BJ (cell line): Measurements from ENCODE around the gene SFTPD. TPM values are rescaled to one million over a fixed set of nuclear protein-coding genes. Genes with fewer than 3 reads are reported as not detected.

Experiments
- CTCF ChIA-PET: fragments of 350-600 bp; formaldehyde crosslinking; extraction: SDS; loops from one replicate; lab custom pipeline; 2021; ENCODE audit warnings: antibody characterized with exemption, inconsistent platforms; lab: Yijun Ruan, JAX
- POLR2A ChIA-PET: fragments of 300-600 bp; sonication (Branson Sonifier 250); formaldehyde crosslinking; extraction: SDS; loops from one replicate; lab custom pipeline; 2021; ENCODE audit warnings: antibody characterized with exemption; lab: Charles Lee
- DNase-seq: peaks from one replicate; pipeline ENCODE4 v3.0.0-alpha.2; 2011; ENCODE audit warnings: low read depth
- H3K27me3 ChIP-seq: 2 replicates; pipeline ENCODE4 v1.6.0; 2011; ENCODE audit warnings: low read length; ENCODE audit not compliant: control insufficient read depth, insufficient read depth
- H3K36me3 ChIP-seq: 2 replicates; pipeline ENCODE4 v1.5.1; 2011; ENCODE audit warnings: low read length; ENCODE audit not compliant: control insufficient read depth, insufficient read depth
- H3K4me3 ChIP-seq: 2 replicates; pipeline ENCODE4 v1.5.1; 2011; ENCODE audit warnings: low read depth, mild to moderate bottlenecking, control low read depth, low read length
- polyA plus RNA-seq: library from polyadenylated mRNA; depleted of rRNA; stranded (reverse); fragments of >200 nt; gene quantifications from 2 replicates; pipeline ENCODE4 v1.2.3, GENCODE V29; 2011
- TF ChIP-seq, protein P1 (sequence below): IDR thresholded peaks from 2 replicates; pipeline ENCODE4 v1.5.1; 2011; ENCODE audit warnings: low read depth, mild to moderate bottlenecking, control low read depth, inconsistent platforms, low read length, moderate library complexity; ENCODE audit not compliant: insufficient read depth

The SFTPD gene
- polyA plus RNA-seq, 1 experiment, result not detected

DNA sequence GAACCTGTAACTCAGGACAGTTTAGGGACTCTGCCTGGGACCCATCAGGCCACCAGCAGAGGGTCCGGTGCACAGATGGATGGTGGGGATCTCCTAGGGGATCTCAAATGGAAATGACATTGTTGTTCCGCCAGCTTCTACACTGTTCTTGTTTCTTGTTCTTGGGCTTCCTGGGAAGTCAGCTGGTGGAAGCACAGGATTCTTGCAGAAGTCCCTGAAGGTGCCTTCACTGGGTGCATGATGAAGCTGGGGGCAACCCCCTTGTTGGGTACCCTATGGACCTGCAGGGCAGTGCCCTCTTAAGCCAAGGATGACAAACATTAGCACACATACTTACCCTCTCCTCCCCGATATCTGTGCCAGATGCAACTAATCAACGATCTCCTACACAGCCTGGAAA is 18.6 kb downstream of the SFTPD start:
- ChIA-PET CTCF (interaction anchor here (0.9 to 1.6 kb wide), 4 partner anchors 11 to 318 kb away, joined by 3 to 4 read pairs (median 3); no protein-coding TSS in a partner anchor), POLR2A (no interaction called here)
- Histone ChIP-seq H3K27me3 (no peaks in the 10 kb centered on the region), H3K4me3 (no peak overlapping the region), H3K36me3 (no peaks in the 10 kb centered on the region; the same call in 1 of the 2 replicates)
- TF ChIP-seq, protein P1, sequence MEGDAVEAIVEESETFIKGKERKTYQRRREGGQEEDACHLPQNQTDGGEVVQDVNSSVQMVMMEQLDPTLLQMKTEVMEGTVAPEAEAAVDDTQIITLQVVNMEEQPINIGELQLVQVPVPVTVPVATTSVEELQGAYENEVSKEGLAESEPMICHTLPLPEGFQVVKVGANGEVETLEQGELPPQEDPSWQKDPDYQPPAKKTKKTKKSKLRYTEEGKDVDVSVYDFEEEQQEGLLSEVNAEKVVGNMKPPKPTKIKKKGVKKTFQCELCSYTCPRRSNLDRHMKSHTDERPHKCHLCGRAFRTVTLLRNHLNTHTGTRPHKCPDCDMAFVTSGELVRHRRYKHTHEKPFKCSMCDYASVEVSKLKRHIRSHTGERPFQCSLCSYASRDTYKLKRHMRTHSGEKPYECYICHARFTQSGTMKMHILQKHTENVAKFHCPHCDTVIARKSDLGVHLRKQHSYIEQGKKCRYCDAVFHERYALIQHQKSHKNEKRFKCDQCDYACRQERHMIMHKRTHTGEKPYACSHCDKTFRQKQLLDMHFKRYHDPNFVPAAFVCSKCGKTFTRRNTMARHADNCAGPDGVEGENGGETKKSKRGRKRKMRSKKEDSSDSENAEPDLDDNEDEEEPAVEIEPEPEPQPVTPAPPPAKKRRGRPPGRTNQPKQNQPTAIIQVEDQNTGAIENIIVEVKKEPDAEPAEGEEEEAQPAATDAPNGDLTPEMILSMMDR, result no peak
- DNase-seq, result no peak

DNA sequence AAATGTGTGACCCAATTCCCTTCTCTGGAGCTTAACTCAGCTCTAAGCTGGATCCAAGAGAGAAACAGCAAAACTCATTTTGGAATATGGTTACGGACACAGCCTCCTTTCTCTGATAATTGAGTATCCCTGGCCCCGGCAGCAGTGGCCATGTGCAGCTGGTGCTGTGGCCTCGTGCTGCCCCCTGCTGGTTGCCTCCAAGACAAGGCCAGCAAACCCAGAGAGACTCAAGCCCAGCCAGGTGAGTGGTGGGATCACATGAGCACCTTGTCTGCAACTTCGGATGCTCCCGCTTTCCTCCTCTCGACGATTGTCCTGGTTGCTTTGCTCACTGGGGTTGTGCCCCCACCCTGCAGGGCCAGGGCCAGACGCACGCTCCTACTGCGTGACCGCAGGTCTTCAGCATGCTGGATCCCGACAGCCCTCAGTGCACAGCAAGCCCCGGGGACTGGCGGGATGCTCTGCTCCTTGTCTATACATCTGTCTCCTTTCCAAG is 19.4 kb downstream of the SFTPD start:
- Histone ChIP-seq H3K27me3 (no peaks in the 10 kb centered on the region), H3K36me3 (no peaks in the 10 kb centered on the region; the same call in 1 of the 2 replicates), H3K4me3 (no peak overlapping the region)
- DNase-seq, result no peak
- TF ChIP-seq, protein P1, result peak; percentile 93
- ChIA-PET CTCF (interaction anchor here (0.6 to 2.1 kb wide), 11 partner anchors 8 to 392 kb away, joined by 3 to 11 read pairs (median 4); partner anchors contain the start of gene SFTPA2), POLR2A (no interaction called here)

DNA sequence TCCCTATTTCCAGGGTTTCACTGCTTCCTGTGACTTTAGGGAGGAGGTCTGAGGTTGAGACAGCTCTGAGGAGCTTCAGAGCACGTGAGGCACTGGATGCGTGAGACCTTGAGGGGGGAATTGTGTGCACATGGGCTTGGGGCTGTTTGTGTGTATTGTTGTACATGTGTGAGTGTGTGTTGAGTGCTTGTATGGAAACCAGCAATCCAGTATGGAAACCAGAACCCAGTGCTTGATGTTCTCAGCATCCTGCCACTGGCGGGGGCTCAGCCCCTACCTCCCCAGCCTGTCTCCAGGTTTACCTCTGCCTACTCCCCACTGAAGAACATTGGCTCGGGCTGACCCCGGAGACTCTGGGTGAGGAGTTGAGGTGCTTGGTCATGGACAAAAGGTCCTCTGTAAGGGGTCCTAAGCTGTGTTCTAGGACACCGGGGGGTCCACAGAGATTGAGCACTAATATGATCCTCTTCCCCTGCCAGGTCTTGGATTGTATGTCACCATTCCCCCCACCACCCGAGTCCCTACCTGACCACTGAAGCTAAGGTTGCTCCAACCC is 20.8 kb downstream of the SFTPD start:
- POLR2A ChIA-PET, result no interaction called here
- TF ChIP-seq, protein P1, result no peak
- peaks cover 5% of the 10 kb centered on the region for H3K36me3 ChIP-seq
- no peak for DNase-seq
- H3K27me3 ChIP-seq, result no peaks in the 10 kb centered on the region
- no peak overlapping the region for H3K4me3 ChIP-seq
- CTCF ChIA-PET, result interaction anchor here (1.2 to 2.1 kb wide), 4 partner anchors 8 to 365 kb away, joined by 3 to 11 read pairs (median 4); no protein-coding TSS in a partner anchor

DNA sequence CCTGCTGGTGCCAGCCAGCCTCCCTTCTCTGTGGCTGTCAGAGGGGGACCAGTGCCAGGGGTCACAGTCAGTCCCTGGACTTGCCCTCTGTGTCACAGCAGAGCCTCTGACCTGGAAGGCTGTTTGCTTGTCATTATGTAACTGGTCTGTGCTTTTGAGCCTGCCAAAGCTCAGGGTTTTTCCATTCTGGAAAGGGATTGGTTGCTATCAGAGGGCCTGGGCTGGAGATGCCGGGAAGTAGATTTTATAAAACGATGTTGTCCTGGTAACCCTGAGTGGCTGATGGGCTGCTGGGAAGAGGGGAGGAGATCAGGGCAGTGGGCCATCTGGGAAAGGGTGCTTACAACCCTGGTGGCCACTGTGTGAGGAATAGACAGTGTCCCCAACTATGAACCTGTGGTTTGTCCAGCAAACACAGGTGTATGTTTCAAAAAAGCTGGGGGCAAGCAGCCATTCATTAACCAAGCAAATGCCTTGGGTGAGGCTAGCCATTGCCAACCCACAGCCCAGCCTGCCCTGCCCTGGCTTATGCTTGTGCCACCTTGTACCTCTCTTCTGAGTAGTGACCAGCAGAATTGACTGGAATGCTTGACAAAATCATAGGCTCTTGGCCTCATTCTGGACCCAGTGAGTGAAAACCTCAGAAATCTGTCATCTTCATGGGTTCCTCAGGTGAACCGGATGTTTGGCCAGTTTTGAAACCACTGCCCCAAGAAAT is 21.6 kb downstream of the SFTPD start:
- Histone ChIP-seq H3K36me3 (peaks cover 7% of the 10 kb centered on the region), H3K27me3 (no peaks in the 10 kb centered on the region), H3K4me3 (no peak overlapping the region)
- TF ChIP-seq, protein P1, result no peak
- ChIA-PET POLR2A (interaction anchor here (0.6 kb wide), 1 partner anchor 11 kb away, joined by 4 read pairs; no protein-coding TSS in a partner anchor), CTCF (interaction anchor here (0.9 to 1.9 kb wide), 2 partner anchors 389 to 390 kb away, joined by 3 to 4 read pairs; no protein-coding TSS in a partner anchor)
- no peak for DNase-seq

DNA sequence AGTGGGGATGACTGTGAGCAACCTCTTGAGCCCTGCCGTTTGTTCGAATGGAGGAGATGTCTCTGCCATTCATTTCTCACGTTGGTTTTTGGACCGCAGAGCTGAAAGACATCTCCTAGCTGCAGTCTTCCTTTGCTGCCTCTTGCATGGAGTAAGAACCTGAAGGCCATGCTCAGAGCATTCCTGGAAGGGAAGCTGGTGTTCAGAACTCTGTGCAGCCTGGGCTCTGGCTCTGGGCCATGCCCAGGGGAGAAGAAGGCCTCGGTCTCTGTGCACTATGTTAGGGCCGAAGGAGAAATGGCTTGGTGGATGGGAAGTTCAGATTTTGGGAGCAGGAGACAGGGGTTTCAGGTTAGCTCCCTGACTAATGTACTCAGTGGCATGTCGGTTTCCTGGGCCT is 22.9 kb downstream of the SFTPD start:
- H3K4me3 ChIP-seq, result no peak overlapping the region
- H3K27me3 ChIP-seq, result no peaks in the 10 kb centered on the region
- ChIA-PET POLR2A (no interaction called here), CTCF (interaction anchor here (0.9 to 1.9 kb wide), 2 partner anchors 388 to 389 kb away, joined by 3 to 4 read pairs; no protein-coding TSS in a partner anchor)
- H3K36me3 ChIP-seq, result peaks cover 7% of the 10 kb centered on the region
- TF ChIP-seq, protein P1, result no peak
- DNase-seq, result no peak
